KMS-11 (cell line): ENCODE measurements around the gene RNF13.

Experiments used
- H2AFZ ChIP-seq: fragments of 200-600 bp; sonication (generic); 2 replicates; pipeline ENCODE4 v1.6.1; 2016; ENCODE audit warnings: antibody characterized with exemption, mixed run types, low read depth
- H3K27ac ChIP-seq: fragments of 200-600 bp; sonication (generic); 2 replicates; pipeline ENCODE4 v1.6.1; 2016; ENCODE audit warnings: mild to moderate bottlenecking, mixed run types
- H3K27me3 ChIP-seq: fragments of 200-600 bp; sonication (generic); 2 replicates; pipeline ENCODE4 v1.6.1; 2017; ENCODE audit warnings: mild to moderate bottlenecking, low read depth, mixed run types, moderate library complexity; ENCODE audit not compliant: insufficient read depth
- H3K36me3 ChIP-seq: fragments of 200-600 bp; sonication (generic); 2 replicates; pipeline ENCODE4 v1.6.1; 2017; ENCODE audit warnings: mild to moderate bottlenecking, mixed run types; ENCODE audit not compliant: insufficient read depth
- H3K4me1 ChIP-seq: fragments of 200-600 bp; sonication (generic); 2 replicates; pipeline ENCODE4 v1.6.1; 2016; ENCODE audit warnings: mild to moderate bottlenecking, low read depth, mixed run types; ENCODE audit not compliant: poor library complexity, severe bottlenecking
- H3K4me2 ChIP-seq: fragments of 200-600 bp; sonication (generic); 2 replicates; pipeline ENCODE4 v1.7.0; 2016; ENCODE audit warnings: mild to moderate bottlenecking, mixed run types
- H3K4me3 ChIP-seq: fragments of 200-600 bp; sonication (generic); IDR thresholded peaks from 2 replicates; pipeline ENCODE4 v1.6.1; 2017; ENCODE audit warnings: low read depth, low read length, mixed read lengths; ENCODE audit not compliant: insufficient read depth
- H3K79me2 ChIP-seq: fragments of 200-600 bp; sonication (generic); 2 replicates; pipeline ENCODE4 v1.6.1; 2016; ENCODE audit warnings: low read depth, mixed run types; ENCODE audit not compliant: insufficient read depth
- H3K9ac ChIP-seq: fragments of 200-600 bp; sonication (generic); 2 replicates; pipeline ENCODE4 v1.6.1; 2016; ENCODE audit warnings: mild to moderate bottlenecking, mixed run types
- H4K20me1 ChIP-seq: fragments of 200-600 bp; sonication (generic); 2 replicates; pipeline ENCODE4 v1.6.1; 2016; ENCODE audit warnings: mild to moderate bottlenecking, mixed run types; ENCODE audit not compliant: insufficient read depth
- CTCF ChIP-seq: fragments of 200-600 bp; sonication (generic); conservative IDR thresholded peaks from 2 replicates; pipeline ENCODE4 v1.6.1; 2017; ENCODE audit warnings: low read depth, mild to moderate bottlenecking, antibody characterized with exemption, low read length, moderate library complexity, mixed read lengths

Gene RNF13

GRCh38 chr3:149954812-149955211 is 141.8 kb downstream of the RNF13 start:
- Histone ChIP-seq H4K20me1 (no peaks in the 10 kb centered on the region), H3K4me3 (no peak overlapping the region), H3K79me2 (no peaks in the 10 kb centered on the region), H2AFZ (no peak overlapping the region), H3K36me3 (no peaks in the 10 kb centered on the region), H3K27me3 (no peaks in the 10 kb centered on the region), H3K4me2 (no peak overlapping the region), H3K9ac (no peak overlapping the region), H3K4me1 (peaks cover 8% of the 10 kb centered on the region), H3K27ac (no peak overlapping the region)
- no peak for TF ChIP-seq CTCF

GRCh38 chr3:149955449-149955848 is 142.4 kb downstream of the RNF13 start:
- H3K4me3 ChIP-seq, result no peak overlapping the region
- no peak for TF ChIP-seq CTCF
- no peak overlapping the region for H2AFZ ChIP-seq
- H3K4me1 ChIP-seq, result peaks cover 8% of the 10 kb centered on the region
- H4K20me1 ChIP-seq, result no peaks in the 10 kb centered on the region
- H3K27me3 ChIP-seq, result no peaks in the 10 kb centered on the region
- no peaks in the 10 kb centered on the region for H3K36me3 ChIP-seq
- no peak overlapping the region for H3K9ac ChIP-seq
- no peak overlapping the region for H3K27ac ChIP-seq
- no peaks in the 10 kb centered on the region for H3K79me2 ChIP-seq
- H3K4me2 ChIP-seq, result no peak overlapping the region

- no peak for TF ChIP-seq CTCF
- H4K20me1 ChIP-seq, result no peaks in the 10 kb centered on the region
- no peaks in the 10 kb centered on the region for H3K27me3 ChIP-seq
- H3K4me1 ChIP-seq, result peaks cover 8% of the 10 kb centered on the region
- H3K27ac ChIP-seq, result no peak overlapping the region
- no peak overlapping the region for H3K4me3 ChIP-seq
- H2AFZ ChIP-seq, result no peak overlapping the region
- no peaks in the 10 kb centered on the region for H3K36me3 ChIP-seq
- H3K4me2 ChIP-seq, result no peak overlapping the region
- no peak overlapping the region for H3K9ac ChIP-seq
- no peaks in the 10 kb centered on the region for H3K79me2 ChIP-seq
Observed at GRCh38 chr3:149957361-149958125, 144.5 kb downstream of the RNF13 start.

GRCh38 chr3:149958171-149958796 is 145.3 kb downstream of the RNF13 start:
- Histone ChIP-seq H3K36me3 (no peaks in the 10 kb centered on the region), H4K20me1 (no peaks in the 10 kb centered on the region)

More at GRCh38 chr3:149958171-149958796, 145.3 kb downstream of the RNF13 start:
- no peak overlapping the region for H3K27ac ChIP-seq
- no peaks in the 10 kb centered on the region for H3K27me3 ChIP-seq
- no peak overlapping the region for H3K4me3 ChIP-seq
- no peak overlapping the region for H3K9ac ChIP-seq
- H2AFZ ChIP-seq, result no peak overlapping the region
- H3K4me1 ChIP-seq, result peaks cover 8% of the 10 kb centered on the region
- TF ChIP-seq CTCF, result no peak
- H3K4me2 ChIP-seq, result no peak overlapping the region
- H3K79me2 ChIP-seq, result no peaks in the 10 kb centered on the region
